HG03432 (cell line): ENCODE data around the gene SLC4A2.

Experiments
- ATAC-seq: cut with Tn5 transposase; IDR thresholded peaks from one replicate; pipeline ENCODE4 v1.9.1; 2021; ENCODE audit warnings: mild to moderate bottlenecking, moderate library complexity; ENCODE audit not compliant: unreplicated experiment

SLC4A2 gene

DNA sequence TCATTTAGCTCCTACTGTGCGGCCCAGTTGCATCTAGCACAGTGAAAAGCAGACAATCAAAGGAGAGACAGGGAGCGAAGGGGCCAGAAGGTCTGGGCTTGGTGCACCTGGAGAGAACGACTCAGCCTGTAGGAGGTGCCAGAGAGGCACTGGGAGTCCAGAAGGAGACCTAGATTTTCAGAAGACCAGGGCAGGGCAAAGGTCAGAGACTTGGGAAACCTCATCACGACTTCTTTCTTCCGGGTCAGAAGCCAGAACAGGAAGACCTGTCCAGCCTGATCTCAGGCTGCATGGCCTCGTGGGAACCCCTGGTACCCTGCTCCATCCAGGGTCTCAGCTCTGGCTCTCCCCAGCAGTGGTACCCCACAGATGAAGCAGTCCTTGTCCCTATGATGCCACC is 32.0 kb downstream of the SLC4A2 start:
- ATAC-seq, result no peak

DNA sequence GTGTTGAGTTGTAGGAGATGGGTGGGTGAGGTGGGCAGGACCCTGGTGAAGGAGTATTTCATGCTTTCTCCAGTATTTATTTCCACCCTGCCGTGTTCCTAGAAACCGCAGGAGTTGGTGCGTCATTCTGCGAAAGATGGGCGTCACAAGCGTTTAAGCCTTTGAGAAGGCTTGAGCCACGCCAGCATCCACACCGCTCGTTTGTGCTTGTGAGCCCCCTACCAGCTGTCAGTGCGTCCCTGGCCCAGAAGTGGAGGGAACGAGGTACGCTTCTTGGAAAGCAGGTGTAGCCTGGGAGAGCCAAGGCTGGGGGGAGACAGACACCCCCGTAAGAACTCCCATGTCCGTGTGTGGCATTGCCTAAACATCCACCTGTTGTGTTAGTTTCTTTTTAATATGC is 32.6 kb downstream of the SLC4A2 start:
- ATAC-seq, result no peak

DNA sequence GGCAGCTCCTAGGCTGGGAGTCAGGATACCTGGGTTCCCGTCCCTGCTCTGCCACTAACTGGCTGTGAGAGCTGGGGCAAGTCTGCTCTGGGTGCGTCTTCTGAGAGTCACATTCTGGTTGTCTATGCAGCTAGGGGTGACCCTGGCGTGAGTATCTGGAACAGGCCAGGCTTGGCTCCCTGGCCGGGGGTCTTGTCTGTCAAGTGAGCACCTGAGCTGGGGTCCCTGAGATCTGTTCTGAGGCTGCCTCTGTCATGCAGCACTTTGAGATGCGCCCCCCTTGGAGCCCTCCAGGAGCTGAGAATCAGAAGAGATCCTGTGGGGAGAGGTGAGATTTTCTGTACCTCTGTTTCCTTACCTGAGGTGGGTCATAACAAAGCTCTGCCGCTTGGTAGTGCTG is 34.4 kb downstream of the SLC4A2 start:
- no peak for ATAC-seq

- ATAC-seq, result no peak
Observed at GRCh38 chr7:151094675-151095074, 35.3 kb downstream of the SLC4A2 start.

DNA sequence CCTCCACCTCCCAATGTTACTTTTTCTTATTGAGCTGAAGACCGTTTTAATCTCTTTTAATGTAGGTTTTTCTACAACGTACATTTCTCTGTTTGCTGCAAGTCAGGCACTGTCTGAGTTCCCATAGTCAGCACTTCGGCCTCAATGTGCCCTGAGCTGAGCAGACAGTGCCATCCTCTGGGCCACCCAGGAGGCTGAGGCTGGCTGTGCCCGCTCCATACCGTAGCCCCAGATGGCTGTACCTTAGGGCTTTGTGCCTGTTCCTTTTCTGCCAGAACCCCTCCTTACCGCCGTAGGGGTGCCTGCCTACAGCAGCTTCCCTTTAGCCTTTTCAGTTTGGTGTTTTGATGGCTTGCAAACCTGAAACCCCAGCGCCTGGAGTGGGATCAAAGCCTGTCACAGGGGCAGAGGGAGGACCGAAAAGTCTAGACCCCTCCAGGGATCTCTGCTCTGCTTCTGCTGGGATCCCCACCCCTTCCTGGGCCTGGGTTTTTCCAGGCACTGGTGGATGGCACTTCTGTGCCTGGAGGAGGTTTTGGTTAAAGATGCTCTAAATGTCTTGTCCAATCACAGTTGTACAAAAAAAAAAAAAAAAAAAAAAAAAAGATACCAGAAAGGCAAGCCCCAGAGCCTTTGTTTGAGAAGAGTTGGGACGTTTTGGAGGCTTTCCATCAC is 35.9 kb downstream of the SLC4A2 start:
- ATAC-seq, result no peak

GRCh38 chr7:151095828-151096475 is 36.6 kb downstream of the SLC4A2 start:
- ATAC-seq, result no peak

GRCh38 chr7:151099486-151100211 is 40.3 kb downstream of the SLC4A2 start:
- ATAC-seq, result no peak

GRCh38 chr7:151100921-151101320 is 41.5 kb downstream of the SLC4A2 start:
- ATAC-seq, result no peak

DNA sequence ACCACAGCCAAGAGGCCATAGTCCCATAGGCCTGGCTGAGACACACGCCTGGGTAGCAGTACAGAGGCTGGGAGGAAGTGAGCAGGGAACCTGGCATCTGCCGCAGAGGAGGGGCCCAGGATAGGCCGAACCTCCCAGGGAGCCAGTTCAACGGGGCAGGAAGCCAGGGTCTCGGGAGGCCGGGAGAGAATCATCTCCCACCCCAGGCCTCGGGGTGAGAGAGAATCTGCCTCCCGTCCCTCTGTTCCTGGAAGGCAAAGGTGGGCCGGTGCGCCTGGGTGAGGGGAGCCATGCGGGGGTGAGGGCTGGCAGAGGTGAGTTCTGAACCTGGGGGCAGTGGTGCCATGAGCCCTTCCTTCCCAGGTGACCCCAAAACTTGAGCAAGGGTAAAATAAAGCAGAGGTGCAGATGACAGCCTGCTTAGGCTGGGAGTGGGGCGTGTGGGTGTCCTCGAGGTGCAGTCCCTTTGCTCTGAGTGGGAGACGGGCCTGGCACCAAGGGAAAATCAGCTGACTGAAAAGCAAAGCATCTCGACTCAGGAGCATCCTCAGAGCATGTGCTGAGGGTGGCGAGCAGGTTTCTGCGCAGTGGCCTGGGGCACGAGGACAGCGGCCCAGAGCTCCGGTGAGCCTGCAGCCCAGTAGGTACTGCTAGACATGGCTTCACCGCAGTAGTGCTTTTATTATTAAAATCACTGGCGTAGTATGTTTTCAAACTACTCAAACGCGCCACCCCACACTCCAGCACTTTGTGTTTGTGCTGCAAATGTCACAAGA is 42.4 kb downstream of the SLC4A2 start:
- ATAC-seq, result no peak

DNA sequence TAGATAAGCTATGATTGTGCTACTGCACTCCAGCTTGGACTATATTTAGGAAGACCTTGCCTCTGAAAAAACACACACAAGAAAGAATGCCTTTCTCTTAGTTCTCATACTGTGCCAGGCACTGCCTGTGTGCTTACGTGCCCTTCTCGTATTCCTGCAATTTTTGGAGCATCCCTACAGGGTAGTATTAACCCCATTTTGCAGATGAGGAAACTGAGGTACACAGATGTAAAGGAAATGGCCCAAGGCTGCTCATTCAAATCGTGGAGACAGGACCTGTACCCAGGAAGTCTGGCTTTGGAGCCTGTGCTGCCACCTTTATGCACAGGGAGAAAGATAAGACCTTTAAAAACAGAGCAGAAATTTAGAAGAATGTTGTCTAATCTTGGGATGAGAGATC is 43.6 kb downstream of the SLC4A2 start:
- no peak for ATAC-seq

- ATAC-seq, result no peak
Observed at GRCh38 chr7:151103973-151104372, 44.6 kb downstream of the SLC4A2 start.

- ATAC-seq, result no peak
Observed at GRCh38 chr7:151104411-151105235, 45.2 kb downstream of the SLC4A2 start.

GRCh38 chr7:151107882-151108281 is 48.5 kb downstream of the SLC4A2 start:
- no peak for ATAC-seq

- no peak for ATAC-seq
Observed at GRCh38 chr7:151109094-151110048, 50.0 kb downstream of the SLC4A2 start.

DNA sequence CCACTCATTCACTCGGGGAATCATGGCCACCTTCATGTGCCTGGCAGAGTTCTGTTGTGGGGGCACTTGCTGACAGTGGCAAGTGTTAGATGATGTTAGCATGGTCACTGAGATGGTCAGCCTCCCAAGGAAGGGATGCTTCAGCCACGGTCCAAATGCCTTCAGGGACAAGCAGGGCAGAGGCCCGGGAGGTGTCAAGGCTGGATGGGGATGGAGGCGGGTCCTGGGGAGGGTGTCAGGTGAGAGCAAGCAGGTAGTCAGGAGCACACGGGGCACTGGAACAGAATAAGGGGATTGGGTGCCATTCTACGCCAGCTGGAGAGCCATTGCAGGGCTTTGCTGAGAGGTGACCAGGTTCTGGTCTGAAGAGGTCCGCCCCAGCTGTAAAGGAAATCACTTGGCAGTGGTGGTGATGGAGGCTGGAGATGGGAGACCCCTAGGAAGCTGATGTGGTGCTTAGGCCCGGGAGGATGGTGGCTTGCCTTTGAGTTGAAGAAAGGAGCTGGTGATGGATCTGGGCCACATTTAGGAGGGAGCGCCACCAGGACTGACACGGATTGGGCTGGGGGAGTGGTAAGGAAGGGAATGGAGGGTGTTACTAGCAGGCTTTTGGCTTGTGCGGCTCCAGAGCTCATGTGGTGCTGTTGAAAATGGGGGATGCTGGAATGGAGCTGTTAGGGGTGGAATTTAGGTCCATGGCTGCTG is 51.0 kb downstream of the SLC4A2 start:
- ATAC-seq, result no peak

GRCh38 chr7:151110941-151111645 is 51.7 kb downstream of the SLC4A2 start:
- peak; percentile 86 for ATAC-seq

GRCh38 chr7:151113344-151114150 is 54.2 kb downstream of the SLC4A2 start:
- ATAC-seq, result no peak
